ENCODE results near the gene ADORA1. TPM values are rescaled to one million over a fixed set of nuclear protein-coding genes. Genes with fewer than 3 reads are reported as not detected.

The ADORA1 gene
- total RNA-seq, 1 donor from 2014 or later: 54.7 TPM

DNA sequence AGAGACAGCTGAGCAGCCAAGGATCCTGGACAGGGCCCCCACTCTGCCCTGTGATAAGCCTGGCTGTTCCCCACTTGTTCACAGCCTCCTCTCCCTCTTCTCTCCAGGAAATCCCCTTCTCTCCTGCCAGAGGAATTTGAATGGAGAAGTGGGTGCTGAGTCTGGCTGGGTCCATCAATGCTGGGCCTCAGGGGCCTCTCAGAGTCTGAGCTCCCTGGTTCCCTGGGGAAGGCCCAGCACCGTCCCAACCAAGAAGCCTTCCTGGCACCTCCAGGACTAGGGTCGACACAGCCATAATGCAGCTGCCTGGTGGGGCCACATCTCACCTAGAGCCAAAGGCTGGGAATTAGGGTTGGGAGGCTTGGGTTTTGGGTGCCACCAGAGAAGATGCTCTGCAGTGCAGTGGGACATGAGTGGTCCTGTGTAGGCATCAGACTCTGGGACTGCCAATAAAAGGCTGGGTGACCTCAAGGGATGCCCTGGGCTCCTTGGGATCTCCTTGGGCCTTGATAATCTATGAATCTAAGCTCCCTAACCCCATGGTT lies 45.6 kb downstream of the ADORA1 start:
- no peak for DNase-seq (ENCODE audit: low read depth)

DNA sequence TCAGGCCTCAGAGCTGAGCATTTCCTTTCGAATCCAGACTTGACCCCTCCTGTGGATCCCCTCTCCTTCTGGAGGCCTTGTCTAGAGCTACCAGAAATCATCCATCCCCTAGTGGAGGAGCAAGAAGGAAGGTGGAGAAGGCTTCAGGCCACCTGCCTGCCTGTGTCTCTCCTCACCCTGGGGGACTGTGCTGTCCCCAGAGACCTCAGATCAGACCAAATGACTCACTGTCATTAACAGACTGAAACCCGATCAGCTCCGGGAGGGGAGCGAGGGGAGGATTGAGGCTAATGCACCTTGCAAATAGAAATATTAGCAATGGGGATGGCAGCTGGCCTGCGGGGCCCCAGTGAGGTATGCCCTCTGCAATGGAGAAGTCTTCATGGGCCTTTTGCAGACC lies 46.0 kb downstream of the ADORA1 start:
- DNase-seq (ENCODE audit: low read depth): no peak

DNA sequence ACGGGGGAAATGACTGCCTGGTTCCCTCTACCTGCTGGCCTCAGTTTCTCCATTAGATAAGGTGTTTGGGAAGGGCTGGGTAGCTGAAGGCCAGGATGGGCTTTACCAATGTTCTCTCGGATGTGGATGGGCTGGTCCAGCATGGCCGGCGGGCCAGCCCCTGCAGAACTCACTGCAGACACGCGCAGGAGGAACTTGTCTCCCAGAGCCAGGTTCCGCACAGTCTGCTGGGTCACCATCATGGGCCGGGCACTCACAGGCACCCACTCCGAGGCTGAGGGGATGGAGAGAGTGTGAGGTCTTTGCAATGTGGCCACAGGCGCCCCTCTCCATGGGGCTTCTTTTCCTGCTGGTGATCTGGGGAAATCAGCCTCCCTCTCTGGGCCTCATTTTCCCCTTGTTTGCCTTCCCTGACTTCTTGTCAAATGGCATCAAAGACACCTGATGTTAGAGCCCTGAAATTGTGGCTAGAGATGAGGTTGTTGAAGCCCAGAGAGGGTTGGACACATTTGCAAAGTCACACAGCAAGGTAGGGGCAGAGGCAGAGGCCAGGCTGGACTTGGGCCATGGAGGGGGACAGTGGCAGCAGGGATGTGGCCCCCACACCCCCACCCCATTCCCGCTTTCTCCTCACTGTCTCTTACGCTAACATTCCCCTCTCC lies 46.9 kb downstream of the ADORA1 start:
- DNase-seq (ENCODE audit: low read depth): no peak

DNA sequence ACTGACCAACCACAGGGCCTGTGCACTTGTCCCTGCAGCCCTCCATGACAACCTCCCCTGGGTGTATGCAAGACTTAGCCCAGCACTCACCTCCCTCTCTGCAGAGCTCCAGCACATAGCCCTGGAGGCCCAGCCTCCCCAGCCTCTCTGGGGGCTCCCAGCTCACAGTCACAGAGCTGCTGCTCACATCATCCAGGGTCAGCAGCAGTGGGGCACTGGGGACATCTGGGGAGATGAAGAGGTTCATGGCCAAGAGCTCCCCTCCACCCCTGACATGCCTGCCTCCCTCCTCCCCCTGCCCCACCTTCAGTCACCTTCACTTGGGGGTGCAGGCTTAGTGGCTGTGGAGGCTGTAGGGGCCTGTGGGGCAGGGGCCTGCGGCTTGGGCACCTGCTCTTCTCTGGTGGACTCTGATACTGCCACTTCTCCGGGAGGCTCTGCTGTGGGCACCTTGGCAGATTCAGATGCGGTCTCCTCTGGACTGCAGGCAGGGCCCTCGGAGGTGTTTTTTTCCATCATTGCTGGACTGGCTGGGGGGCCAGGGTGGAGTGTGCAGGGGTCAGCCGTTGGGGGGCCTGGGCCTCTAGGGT lies 47.8 kb downstream of the ADORA1 start, which contains the start of gene MYBPH:
Gene MYBPH, minus strand, starts transcription at position 590 of the 590 bp plus-strand sequence. Its CDS starts 71 bp downstream, at position 519.
- no peak for DNase-seq (ENCODE audit: low read depth)

DNA sequence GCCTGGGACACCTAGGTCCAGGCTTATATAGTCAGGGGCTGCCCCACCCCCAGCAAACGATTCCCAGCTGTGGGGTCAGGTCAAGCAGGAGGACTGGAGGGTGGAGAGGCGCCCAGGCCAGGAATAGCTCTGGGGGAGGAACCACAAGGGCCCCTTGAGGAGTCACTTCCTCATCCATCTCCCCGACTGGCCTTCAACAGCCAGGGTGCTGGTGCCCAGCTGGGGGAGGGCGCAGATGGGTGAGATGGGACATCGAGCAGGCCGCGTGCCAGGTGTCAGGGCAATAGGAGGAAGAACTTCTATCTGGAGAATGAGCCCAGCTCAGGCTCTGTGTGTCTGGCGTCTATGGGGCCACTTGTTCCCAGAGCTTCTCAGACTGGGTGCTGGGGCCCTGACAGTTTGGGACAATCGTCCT lies 48.3 kb downstream of the ADORA1 start:
- DNase-seq (ENCODE audit: low read depth): no peak

DNA sequence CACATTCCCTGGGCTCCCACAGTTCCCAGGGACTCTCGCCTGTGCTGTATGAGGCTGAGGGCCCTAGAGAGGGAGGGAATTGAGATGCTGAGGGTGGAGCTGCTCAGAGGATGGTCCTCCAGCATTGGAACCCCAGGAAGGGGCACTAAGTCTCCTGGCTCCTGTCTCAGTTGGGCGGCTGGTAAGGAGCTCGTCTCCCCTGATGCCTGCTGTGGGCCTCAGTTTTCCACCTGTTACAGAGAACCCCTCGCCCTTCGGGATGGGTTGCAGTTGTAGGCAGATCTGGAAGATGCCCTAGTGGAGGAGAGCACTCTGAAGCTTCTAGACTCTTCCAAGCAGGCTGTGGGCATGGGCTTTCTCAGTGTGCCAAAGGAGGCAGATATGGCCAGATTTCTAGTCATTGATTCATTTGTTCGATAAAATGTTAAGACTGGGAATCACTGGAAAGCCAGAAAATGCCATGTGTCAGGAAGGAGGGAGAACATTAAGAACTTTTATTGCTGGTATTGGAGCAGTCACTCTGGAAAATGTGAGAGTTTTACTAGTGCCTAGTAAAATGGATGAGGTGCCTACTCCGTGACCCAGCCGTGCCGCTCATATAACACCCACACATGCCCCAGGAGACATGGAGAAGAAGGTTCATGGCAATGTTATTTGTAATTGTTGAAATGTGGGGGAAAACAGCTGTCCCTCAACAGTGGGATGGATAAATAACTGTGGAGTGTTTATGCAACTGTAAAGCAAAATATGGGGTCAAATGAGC lies 48.9 kb downstream of the ADORA1 start:
- no peak for DNase-seq (ENCODE audit: low read depth)

DNA sequence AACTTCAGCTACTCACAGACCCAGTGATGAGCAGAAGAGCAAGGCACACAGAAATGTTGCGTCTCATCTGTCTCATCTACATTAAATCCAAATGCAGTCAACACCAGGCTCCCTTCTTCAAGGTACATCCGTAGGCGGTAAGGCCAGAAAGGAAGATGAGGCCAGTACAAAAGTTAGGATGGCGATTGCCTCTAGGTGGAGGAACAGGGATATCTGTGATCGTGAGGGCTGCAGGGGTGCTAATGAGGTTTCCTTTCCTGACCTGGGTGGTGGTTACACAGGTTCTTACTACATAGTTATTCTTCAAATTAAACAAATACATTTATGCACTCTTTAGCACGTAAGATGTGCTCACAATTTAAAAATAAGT lies 49.5 kb downstream of the ADORA1 start:
- no peak for DNase-seq (ENCODE audit: low read depth)

DNA sequence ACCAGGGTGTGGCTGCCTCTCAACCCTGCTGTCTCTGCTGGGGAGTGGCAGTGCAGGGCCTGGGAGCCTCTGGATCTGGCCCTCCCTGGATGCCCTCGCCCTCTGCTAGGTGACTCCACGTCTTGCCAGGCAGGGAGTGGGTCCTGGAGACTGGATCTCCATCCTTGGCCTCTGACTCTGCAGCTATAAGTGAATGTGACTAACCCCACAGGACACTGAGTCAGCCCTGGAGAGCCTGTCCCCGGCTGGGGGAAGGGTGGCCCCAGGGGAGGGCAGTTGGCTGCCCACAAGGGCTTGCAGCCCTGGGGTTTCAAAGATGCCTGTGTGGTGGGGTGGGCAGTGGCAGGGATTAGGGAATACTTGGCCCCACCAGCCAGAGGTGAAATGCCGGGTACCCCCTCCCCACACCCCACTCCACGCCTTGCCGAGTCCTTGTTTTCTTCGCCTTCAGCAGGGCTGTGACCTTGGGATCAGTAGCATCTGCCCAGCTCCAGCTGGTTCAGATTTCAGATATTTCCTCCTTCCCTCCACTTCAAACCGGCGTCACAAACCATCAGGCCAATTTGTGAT lies 50.0 kb downstream of the ADORA1 start:
- peak; percentile 63 for DNase-seq (ENCODE audit: low read depth)

DNA sequence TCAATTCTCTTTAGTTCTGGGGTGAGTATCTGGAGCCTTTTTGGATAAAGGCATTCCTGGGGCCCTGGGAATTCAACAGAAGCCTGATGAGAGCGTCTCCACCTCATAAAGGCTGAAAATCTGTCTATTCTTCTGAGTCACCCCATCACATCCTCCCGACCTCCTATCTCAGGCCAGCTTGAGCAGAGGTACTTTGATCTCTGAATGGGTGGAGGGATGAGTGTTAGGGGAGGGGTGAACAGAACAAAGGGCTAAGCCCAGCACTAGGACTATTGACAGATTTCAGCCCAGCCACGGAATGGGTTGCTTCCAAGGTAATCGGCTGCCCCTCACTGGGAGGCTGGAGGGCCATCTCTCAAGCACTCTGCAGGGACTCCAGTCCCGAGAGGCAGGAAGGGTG lies 50.6 kb downstream of the ADORA1 start:
- peak; percentile 21 for DNase-seq (ENCODE audit: low read depth)

DNA sequence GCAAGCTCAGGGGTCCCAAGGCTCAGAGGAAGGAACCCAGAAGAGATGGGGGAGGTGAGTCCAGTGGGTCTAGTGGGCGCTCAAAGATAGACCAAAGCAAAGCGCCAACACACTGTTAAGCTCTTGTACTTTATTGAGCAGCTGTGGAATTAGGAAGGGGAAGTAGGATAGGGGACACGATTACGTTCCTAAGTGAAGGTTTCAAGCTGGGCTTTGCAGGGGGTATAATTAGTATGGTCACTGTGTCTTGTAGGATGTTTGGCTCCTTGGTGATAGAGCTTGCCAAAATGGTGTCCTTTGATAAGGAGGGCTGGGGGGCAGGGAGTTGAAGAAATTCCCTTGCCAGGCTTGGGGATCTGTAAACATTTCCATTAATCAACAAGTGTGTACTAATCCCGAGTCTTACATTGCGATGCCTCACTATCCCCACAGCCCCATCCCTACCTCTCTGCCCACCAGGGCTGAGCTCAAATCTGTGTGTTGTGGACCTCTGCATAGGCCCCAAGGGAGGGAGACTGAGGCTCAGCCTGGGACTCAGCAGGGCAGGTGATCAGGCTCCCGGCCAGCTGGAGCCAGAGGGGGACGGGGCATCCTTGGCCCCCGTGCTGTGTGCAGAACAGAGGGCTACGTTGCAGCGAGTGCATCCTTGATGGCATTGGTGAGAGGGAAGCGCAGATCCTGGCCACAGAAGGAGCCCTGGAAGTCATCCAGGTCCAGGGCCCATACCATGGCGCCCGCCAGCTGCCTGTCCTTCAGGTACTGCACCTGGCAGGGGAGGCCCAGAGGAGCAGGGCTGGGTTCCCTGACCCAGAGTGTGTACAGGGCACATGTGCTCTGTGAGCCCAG lies 51.5 kb downstream of the ADORA1 start:
- DNase-seq (ENCODE audit: low read depth): no peak

DNA sequence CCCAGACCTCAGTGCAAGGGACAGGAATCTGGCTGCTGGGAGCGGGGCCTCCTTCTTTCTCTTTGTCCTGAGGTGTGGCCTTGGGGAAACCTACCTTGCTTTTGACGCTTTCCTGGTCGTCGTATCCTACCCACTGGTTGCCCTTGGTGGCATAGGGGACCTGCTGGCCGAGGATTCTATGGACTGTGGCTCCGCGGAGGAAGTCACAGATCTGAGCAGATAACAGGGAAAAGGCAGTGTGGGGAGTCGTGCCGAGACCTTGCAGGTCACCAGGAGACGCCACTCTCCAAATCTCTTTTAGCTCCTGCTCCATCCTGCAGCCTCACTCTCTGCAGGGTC lies 52.1 kb downstream of the ADORA1 start:
- no peak for DNase-seq (ENCODE audit: low read depth)

DNA sequence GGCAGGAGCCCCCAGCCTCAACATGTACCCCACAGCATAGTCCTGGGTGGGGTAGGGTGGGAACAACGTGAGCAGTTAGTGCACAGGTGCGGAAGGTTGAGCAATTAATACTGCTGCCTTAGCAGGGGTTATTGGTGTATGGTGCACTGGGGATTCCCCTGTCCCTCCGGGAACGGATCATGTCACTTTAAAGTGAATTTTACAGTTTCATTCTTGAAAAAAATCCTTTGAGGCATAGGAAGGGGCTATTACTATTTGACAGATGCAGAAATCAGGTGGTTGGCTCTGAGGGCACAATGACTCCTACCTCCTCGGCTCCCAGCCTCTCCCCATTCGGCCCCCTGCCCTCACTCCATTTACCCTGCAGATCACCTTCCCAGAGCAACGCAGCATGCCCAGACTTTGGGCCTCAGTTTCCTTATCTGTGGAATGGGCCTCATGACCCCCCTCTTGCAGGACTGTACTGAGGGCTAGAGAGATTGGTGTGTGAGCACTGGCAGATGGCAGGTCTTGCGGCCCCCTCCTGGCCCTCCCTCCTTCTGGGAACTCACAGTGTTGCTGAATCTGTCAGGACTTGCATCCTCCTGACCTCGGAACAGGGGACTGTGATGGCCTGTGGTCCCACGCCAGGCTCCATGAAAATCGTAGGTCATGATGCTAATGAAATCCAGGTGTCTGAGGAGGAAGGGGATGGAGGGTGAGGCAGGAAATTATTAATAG lies 53.2 kb downstream of the ADORA1 start:
- DNase-seq (ENCODE audit: low read depth): no peak

DNA sequence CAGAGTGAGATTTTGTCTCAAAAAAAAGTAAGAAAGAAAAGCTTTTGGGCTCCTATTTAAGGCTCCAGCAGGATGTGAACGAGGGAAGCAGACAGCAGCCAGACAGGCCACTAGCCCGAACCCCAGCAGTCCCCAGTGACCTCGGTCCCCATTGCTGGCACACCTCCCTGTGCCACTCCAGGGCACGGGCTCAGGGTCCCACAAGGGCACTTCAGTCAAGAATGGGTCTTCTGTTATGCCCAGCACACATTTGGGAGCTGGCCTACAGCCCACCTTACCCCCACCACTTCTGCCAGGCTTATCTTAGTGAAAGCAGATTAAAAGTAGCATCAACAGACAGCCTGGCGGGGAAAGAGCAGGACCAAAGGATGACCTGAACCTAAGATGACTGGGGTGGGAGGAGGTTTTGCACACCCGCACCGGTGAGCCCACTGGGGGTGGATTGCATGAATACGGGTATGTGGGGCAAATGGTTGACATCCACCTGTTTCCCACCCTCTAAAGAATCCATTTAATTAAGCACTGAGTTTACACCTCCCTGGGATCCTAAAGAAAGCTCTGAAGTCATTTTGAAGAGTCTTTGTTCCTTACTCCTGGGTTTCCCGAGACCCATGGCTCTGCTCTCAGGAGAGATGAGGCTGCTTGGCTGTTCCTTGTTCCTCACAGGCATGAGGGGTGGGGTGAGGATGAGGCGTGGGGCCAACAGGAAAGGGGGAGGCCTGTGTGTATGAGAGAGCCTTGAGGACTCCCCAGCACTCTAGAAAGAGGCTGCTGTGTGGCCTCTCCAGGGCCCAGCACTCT lies 54.3 kb downstream of the ADORA1 start:
- no peak for DNase-seq (ENCODE audit: low read depth)

DNA sequence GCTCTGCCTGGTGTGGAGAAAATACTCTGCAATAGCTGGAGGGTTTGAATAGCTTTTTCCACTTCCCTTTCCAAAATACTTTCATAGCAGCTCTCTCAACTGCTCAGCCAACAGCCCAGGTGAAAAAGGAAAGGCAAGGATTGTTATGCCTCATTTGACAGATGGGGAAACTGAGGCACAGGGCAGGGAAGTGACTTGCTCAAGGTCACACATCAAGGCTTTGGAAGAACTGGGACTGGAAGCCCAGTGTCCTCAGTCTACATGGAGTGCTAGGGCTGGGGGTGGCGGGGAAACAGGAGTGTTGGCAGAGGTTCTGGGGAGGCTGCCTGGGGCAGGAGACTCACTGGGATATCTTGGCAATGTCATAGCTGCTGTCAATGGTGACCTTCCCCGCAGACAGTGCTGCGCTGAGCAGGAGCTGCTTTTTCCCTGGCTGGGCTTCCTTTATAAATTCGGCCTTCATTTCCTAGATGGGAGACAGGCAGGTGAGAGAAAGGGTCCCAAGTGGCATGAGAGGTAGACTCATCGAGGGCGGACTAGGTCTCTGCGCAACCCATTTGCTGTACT lies 54.9 kb downstream of the ADORA1 start:
- no peak for DNase-seq (ENCODE audit: low read depth)

DNA sequence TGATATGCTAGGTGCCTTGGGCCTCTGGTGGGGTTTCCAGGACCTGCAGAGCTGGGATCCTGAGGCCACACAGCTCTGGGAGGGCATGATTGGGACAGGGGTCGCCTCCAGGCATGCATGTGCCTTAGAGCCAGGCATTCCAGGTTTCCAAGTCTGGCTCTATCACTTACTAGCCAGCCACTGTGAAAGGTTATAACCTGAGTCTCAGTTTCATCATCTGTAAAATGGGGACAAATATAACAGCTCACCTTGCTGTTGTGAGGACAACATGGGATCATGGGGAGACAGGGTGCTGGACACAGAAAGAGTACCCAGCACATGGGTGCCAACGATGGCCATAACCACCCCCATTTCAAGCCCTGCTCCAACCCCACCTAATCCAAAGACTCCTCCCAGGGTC lies 56.3 kb downstream of the ADORA1 start:
- no peak for DNase-seq (ENCODE audit: low read depth)

DNA sequence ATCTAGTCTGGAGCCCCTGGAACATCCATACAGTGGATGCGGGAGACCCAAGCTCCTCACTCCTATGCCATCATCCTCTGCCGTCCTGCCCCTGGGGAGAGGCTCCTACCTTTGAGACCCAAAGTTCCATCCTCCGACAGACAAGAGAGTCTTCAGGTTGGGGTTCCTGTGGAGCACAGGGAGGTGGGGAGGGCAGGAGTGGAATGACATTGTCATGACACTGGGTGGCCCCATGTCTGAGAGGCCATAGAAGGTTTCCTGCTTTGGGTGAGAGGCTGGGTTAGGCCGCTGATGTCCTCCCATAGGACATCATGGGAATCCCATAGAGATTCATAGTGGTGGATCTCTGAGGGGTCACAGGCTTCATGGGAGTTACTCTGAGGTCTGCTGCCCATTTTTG lies 56.9 kb downstream of the ADORA1 start:
- DNase-seq (ENCODE audit: low read depth): no peak

DNA sequence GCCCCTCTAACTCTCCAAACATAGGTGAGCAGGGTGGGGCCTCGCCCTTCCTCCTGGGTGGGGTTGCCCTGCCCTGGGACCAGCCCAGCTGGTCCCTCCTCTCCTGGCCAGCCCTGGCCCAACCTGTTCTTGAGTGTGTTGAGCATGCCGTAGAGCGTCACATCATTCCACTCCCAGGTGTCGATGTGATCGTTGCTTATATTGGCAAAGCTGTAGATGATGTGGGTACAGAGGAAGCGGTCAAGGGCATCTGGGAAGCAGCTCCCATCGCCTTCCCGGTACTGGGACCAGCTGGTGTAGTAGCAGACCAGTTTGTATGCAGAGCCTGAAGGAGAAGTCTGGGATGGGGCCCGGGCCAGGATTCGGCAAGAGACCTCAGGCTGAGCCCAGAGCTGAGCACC lies 57.5 kb downstream of the ADORA1 start:
- no peak for DNase-seq (ENCODE audit: low read depth)

DNA sequence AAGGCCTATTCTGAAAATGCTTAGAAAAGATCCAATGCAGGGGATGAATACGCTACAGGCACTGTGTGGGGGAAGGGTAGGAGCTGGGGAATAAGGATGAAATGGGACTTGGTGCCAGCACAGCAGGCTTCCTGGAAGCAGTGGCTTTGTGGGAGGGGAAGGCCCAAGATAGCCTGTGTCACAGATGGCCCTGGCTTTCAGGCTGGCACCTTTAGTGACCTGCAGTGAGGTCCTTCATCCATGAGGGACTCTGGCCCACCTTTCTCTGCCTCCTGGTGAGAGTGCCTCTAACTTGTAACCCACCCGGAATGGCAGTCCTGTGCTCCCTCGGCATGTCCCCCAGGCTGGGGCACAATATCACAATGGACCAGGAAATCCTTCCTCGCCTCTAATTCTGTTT lies 58.1 kb downstream of the ADORA1 start:
- DNase-seq (ENCODE audit: low read depth): no peak

DNA sequence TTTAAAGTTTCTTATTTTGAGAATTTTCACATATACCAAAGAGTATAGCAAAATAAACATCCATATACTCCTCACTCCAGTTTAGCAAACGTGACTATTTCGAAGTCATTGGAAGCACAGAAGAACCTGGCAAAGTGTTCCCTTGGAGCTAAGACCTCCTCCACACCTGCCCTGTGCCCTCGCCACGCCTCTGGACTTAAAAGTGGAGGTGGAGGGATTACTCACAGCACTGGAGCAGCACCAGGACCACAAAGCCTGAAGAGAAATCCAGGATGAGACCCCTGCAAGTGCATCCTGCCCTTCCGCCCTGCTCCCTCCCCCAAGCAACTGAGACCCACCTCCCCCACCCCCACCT lies 58.5 kb downstream of the ADORA1 start:
- DNase-seq (ENCODE audit: low read depth): no peak

Measured in renal cortical epithelial cell (primary cell).